22Rv1 (cell line): ENCODE results near the gene PRKCE.

Source experiments
- ZFX ChIP-seq: fragments of 450-650 bp; IDR thresholded peaks from 2 replicates; pipeline ENCODE4 v1.6.1; 2017; ENCODE audit warnings: antibody characterized with exemption, borderline replicate concordance
- TF ChIP-seq, protein P1 (sequence below): fragments of 450-650 bp; IDR thresholded peaks from 2 replicates; pipeline ENCODE4 v1.5.1; 2017; ENCODE audit warnings: mild to moderate bottlenecking

DNA sequence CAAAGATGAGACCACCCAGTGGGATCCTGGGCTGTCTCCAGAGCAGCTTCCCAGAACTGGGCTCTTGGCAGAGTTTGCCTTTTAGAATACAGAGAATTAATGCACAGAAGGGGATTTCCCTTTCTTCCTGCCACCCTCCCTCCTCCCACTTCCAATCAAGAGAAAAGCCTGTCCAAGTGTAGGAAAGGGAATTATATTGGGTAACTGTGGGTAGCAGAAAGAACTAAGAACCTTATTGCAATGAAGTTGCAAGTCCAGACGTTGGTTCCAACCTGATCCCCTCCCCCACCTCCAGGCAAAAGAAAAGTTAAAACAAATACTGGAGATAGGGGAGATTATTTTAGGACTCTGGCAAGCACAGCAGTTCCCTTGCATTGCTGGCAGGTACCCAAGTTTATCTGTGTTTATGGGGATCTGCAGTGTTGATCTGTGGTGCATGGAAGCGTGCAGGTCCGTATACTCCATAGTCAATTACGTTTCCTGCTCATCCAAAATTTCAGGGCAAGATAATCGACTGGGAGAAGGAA is 114.3 kb downstream of the PRKCE start:
- TF ChIP-seq, protein P1, sequence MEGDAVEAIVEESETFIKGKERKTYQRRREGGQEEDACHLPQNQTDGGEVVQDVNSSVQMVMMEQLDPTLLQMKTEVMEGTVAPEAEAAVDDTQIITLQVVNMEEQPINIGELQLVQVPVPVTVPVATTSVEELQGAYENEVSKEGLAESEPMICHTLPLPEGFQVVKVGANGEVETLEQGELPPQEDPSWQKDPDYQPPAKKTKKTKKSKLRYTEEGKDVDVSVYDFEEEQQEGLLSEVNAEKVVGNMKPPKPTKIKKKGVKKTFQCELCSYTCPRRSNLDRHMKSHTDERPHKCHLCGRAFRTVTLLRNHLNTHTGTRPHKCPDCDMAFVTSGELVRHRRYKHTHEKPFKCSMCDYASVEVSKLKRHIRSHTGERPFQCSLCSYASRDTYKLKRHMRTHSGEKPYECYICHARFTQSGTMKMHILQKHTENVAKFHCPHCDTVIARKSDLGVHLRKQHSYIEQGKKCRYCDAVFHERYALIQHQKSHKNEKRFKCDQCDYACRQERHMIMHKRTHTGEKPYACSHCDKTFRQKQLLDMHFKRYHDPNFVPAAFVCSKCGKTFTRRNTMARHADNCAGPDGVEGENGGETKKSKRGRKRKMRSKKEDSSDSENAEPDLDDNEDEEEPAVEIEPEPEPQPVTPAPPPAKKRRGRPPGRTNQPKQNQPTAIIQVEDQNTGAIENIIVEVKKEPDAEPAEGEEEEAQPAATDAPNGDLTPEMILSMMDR: no peak
- TF ChIP-seq ZFX: no peak
